ENCODE results near the gene FZR1.

GRCh38 chr19:3518659-3519058, 12.5 kb downstream of the FZR1 start:
- TF ChIP-seq EZH2 (IDR thresholded peaks at IDR 0.05) (no peak), POLR2AphosphoS5 (IDR thresholded peaks at IDR 0.05; ENCODE audit: borderline replicate concordance, low read depth, low read length) (no peak)
